AG04450 (cell line): ENCODE data around the gene HK1. TPM values are rescaled to one million over a fixed set of nuclear protein-coding genes. Genes with fewer than 3 reads are reported as not detected.

Source experiments
- CTCF ChIA-PET: fragments of 300-600, 350-600 bp; formaldehyde crosslinking; extraction: SDS; loops from one replicate; lab custom pipeline; 2022; ENCODE audit warnings: antibody characterized with exemption, inconsistent platforms; lab: Charles Lee
- POLR2A ChIA-PET: fragments of 350-600 bp; formaldehyde crosslinking; extraction: SDS; loops from one replicate; lab custom pipeline; 2021; ENCODE audit warnings: antibody characterized with exemption, inconsistent platforms; lab: Yijun Ruan, JAX
- DNase-seq: peaks from one replicate; pipeline ENCODE4 v3.0.0-alpha.2; 2011; ENCODE audit warnings: low read depth, low spot score
- H3K27ac ChIP-seq: one replicate; pipeline ENCODE4 v1.5.1; 2012; ENCODE audit warnings: low read depth, low read length, control low read depth
- H3K27me3 ChIP-seq: one replicate; pipeline ENCODE4 v1.6.0; 2012; ENCODE audit warnings: low read length; ENCODE audit not compliant: control insufficient read depth, insufficient read depth
- H3K4me3 ChIP-seq: 2 replicates; pipeline ENCODE4 v1.5.1; 2011; ENCODE audit warnings: mild to moderate bottlenecking, low read depth, low read length, control low read depth
- H3K9me3 ChIP-seq: 2 replicates; pipeline ENCODE4 v1.5.1; 2012; ENCODE audit warnings: low read length; ENCODE audit not compliant: control insufficient read depth, insufficient read depth
- CTCF ChIP-seq: IDR thresholded peaks from 2 replicates; pipeline ENCODE4 v1.5.1; 2011; ENCODE audit warnings: low read depth, low read length, control low read depth, inconsistent platforms
- polyA plus RNA-seq: library from polyadenylated mRNA; depleted of rRNA; stranded (reverse); fragments of >200 nt; gene quantifications from 2 replicates; pipeline ENCODE4 v1.2.3, GENCODE V29; 2011

Gene HK1
- polyA plus RNA-seq, 1 experiment, result 31.9 TPM

GRCh38 chr10:69312528-69312927, 34.2 kb downstream of the HK1 start:
- DNase-seq, result no peak
- Histone ChIP-seq H3K4me3 (no peak overlapping the region), H3K9me3 (no peaks in the 10 kb centered on the region), H3K27ac (no peak overlapping the region), H3K27me3 (no peaks in the 10 kb centered on the region)
- CTCF ChIA-PET, result no interaction called here
- POLR2A ChIA-PET, result no interaction called here
- no peak for TF ChIP-seq CTCF

- no peak for DNase-seq
- CTCF ChIA-PET, result no interaction called here
- no peak for TF ChIP-seq CTCF
Observed at GRCh38 chr10:69315100-69315542, 36.8 kb downstream of the HK1 start.

GRCh38 chr10:69315610-69316312, 37.5 kb downstream of the HK1 start:
- H3K27ac ChIP-seq, result no peak overlapping the region
- CTCF ChIA-PET, result no interaction called here

More at GRCh38 chr10:69315100-69315542, 36.8 kb downstream of the HK1 start:
- Histone ChIP-seq H3K4me3 (no peak overlapping the region), H3K9me3 (no peaks in the 10 kb centered on the region; the same call in 1 of the 2 replicates), H3K27ac (no peak overlapping the region), H3K27me3 (no peaks in the 10 kb centered on the region)
- POLR2A ChIA-PET, result no interaction called here

GRCh38 chr10:69316313-69317059, 38.2 kb downstream of the HK1 start:
- DNase-seq, result no peak
- no peak for TF ChIP-seq CTCF
- no peak overlapping the region for H3K27ac ChIP-seq
- H3K27me3 ChIP-seq, result no peaks in the 10 kb centered on the region
- POLR2A ChIA-PET, result no interaction called here
- no peaks in the 10 kb centered on the region; the same call in 1 of the 2 replicates for H3K9me3 ChIP-seq
- no peak overlapping the region for H3K4me3 ChIP-seq
- CTCF ChIA-PET, result no interaction called here

More at GRCh38 chr10:69315610-69316312, 37.5 kb downstream of the HK1 start:
- no peaks in the 10 kb centered on the region for H3K27me3 ChIP-seq
- TF ChIP-seq CTCF, result no peak
- POLR2A ChIA-PET, result no interaction called here
- H3K4me3 ChIP-seq, result no peak overlapping the region
- DNase-seq, result no peak
- no peaks in the 10 kb centered on the region; the same call in 1 of the 2 replicates for H3K9me3 ChIP-seq

- no peak for DNase-seq
- Histone ChIP-seq H3K4me3 (no peak overlapping the region), H3K27me3 (no peaks in the 10 kb centered on the region), H3K9me3 (no peaks in the 10 kb centered on the region; the same call in 1 of the 2 replicates), H3K27ac (no peak overlapping the region)
- CTCF ChIA-PET, result no interaction called here
- TF ChIP-seq CTCF, result no peak
- POLR2A ChIA-PET, result interaction anchor here (0.6 kb wide), 1 partner anchor 95 kb away, joined by 4 read pairs; no protein-coding TSS in a partner anchor
Observed at GRCh38 chr10:69317175-69317604, 38.9 kb downstream of the HK1 start.
